ENCODE data around the gene UPF1. TPM values are rescaled to one million over a fixed set of nuclear protein-coding genes. Genes with fewer than 3 reads are reported as not detected.
A peak's percentile ranks its signal among the peaks of the same experiment; 100 is the strongest.

The UPF1 gene
- total and polyA plus RNA-seq, 12 donors: 27.6 to 141 (median 72.3) TPM

GRCh38 chr19:18855647-18856384, 24.1 kb downstream of the UPF1 start:
- Histone ChIP-seq H3K4me3 (no peak overlapping the region), H3K27me3 (no peaks in the 10 kb centered on the region), H3K9me3 (replicated peaks in 1 of 3) (no peaks in the 10 kb centered on the region), H3K27ac (no peak overlapping the region), H3K36me3 (replicated peaks in 1 of 2) (peaks cover 0 to 100% of the 10 kb centered on the region in 2 donors), H3K4me1 (replicated peaks in 1 of 2) (peaks cover 3 to 7% of the 10 kb centered on the region in 2 donors)
- intact Hi-C loops (cut with DNase I): loop anchor here (10.0 kb wide), 2 partner anchors 381 to 401 kb away; no protein-coding TSS in a partner anchor
- 90 to 91% (median 90%) methylated on average over 9 to 27 of the region's 27 CpGs for WGBS, 4 donors
- TF ChIP-seq POLR2A (IDR thresholded peaks at IDR 0.05) (no peak), CTCF (IDR thresholded peaks at IDR 0.05) (no peak)
- DNase-seq: no peak

GRCh38 chr19:18856385-18857126, 24.8 kb downstream of the UPF1 start:
- DNase-seq: no peak
- H3K36me3 ChIP-seq (replicated peaks in 1 of 2): peaks cover 0 to 100% of the 10 kb centered on the region in 2 donors
- no peak overlapping the region for H3K4me3 ChIP-seq
- no peaks in the 10 kb centered on the region for H3K9me3 ChIP-seq (replicated peaks in 1 of 3)
- intact Hi-C loops (cut with DNase I): loop anchor here (10.0 kb wide), 2 partner anchors 382 to 402 kb away; no protein-coding TSS in a partner anchor
- H3K27ac ChIP-seq: no peak overlapping the region
- H3K27me3 ChIP-seq: no peaks in the 10 kb centered on the region
- 72 to 90% (median 87%) methylated on average over 7 to 22 of the region's 22 CpGs for WGBS, 4 donors
- H3K4me1 ChIP-seq (replicated peaks in 1 of 2): peaks cover 0 to 4% of the 10 kb centered on the region in 2 donors
- TF ChIP-seq CTCF (IDR thresholded peaks at IDR 0.05): peak in 1 of 6 experiments; percentile 14
- no peak for TF ChIP-seq POLR2A (IDR thresholded peaks at IDR 0.05)

DNA sequence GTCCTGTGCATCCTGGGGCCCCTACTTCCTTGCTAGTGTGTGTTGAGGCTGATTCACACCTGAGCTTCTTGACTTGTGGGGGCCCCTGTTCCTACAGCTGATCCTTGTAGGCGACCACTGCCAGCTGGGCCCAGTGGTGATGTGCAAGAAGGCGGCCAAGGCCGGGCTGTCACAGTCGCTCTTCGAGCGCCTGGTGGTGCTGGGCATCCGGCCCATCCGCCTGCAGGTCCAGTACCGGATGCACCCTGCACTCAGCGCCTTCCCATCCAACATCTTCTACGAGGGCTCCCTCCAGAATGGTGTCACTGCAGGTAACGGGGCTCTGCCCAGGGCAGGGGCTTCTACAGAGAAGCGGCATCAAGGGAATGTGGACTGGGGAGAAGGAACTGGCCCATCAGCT, 25.5 kb downstream of the UPF1 start:
- 80 to 86% (median 85%) methylated on average over 5 to 13 of the region's 13 CpGs for WGBS, 4 donors
- intact Hi-C loops (cut with DNase I): loop anchor here (10.0 kb wide), 2 partner anchors 382 to 402 kb away; no protein-coding TSS in a partner anchor
- H3K4me1 ChIP-seq (replicated peaks in 1 of 2): peaks cover 0 to 4% of the 10 kb centered on the region in 2 donors
- no peak for TF ChIP-seq POLR2A (IDR thresholded peaks at IDR 0.05)
- TF ChIP-seq CTCF (IDR thresholded peaks at IDR 0.05): no peak
- H3K27ac ChIP-seq: no peak overlapping the region
- H3K9me3 ChIP-seq (replicated peaks in 1 of 3): no peaks in the 10 kb centered on the region
- no peak for DNase-seq
- no peaks in the 10 kb centered on the region for H3K27me3 ChIP-seq
- H3K36me3 ChIP-seq (replicated peaks in 1 of 2): peaks cover 0 to 100% of the 10 kb centered on the region in 2 donors
- H3K4me3 ChIP-seq: no peak overlapping the region

Measured in adrenal gland (tissue), 12 donors.